PFSK-1 (cell line): ENCODE data around the gene MOB3A.

Experiments
- FOXP2 ChIP-seq: optimal IDR thresholded peaks from 2 replicates; pipeline ENCODE3; 2011; ENCODE audit warnings: borderline replicate concordance, control low read depth, inconsistent platforms; ENCODE audit not compliant: insufficient read depth; ENCODE audit errors: extremely low read length, extremely low read depth
- POLR2AphosphoS5 ChIP-seq: IDR thresholded peaks from 2 replicates; pipeline ENCODE4 v1.6.1; 2012; ENCODE audit warnings: low read depth, mild to moderate bottlenecking, control low read depth, low read length, moderate library complexity
- SIN3A ChIP-seq: IDR thresholded peaks from 2 replicates; pipeline ENCODE4 v1.6.1; 2012; ENCODE audit warnings: mild to moderate bottlenecking, low read length, moderate library complexity, borderline replicate concordance; ENCODE audit not compliant: insufficient read depth
- TAF1 ChIP-seq: IDR thresholded peaks from 2 replicates; pipeline ENCODE4 v1.6.1; 2012; ENCODE audit warnings: low read length, control low read depth, borderline replicate concordance; ENCODE audit not compliant: insufficient read depth
- TF ChIP-seq, protein P1 (sequence below), 2 experiments: IDR thresholded peaks; 2 replicates each; pipeline versions ENCODE4 v1.6.1 to v1.8.0; 2011 to 2012; ENCODE audit warnings: low read depth in 2 of 2, low read length in 2 of 2, control low read depth in 1 of 2, inconsistent platforms in 1 of 2, mild to moderate bottlenecking in 1 of 2, moderate library complexity in 1 of 2; ENCODE audit not compliant: insufficient read depth in 1 of 2

Gene MOB3A

DNA sequence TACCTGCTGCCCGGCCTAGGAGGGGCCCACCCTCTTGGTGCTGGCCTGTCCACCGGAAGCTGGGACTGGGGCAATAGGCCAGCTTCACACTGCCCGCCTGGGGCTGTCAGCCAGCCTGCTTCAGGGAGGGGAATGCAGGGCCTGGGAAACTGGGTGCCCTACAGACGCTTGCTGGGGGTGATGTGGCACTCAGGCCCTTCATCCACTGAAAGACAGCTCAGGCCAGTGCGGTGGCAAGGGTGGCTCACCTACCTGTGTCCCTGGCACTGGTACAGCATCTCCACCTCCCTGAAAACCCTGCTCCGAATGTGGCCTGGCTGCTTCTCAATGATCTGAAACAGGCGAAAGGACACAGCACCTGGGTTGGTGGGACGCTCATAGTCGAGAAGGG is 52.9 kb downstream of the MOB3A start:
- TF ChIP-seq TAF1 (no peak), SIN3A (no peak), FOXP2 (no peak), POLR2AphosphoS5 (no peak)
- TF ChIP-seq, protein P1, sequence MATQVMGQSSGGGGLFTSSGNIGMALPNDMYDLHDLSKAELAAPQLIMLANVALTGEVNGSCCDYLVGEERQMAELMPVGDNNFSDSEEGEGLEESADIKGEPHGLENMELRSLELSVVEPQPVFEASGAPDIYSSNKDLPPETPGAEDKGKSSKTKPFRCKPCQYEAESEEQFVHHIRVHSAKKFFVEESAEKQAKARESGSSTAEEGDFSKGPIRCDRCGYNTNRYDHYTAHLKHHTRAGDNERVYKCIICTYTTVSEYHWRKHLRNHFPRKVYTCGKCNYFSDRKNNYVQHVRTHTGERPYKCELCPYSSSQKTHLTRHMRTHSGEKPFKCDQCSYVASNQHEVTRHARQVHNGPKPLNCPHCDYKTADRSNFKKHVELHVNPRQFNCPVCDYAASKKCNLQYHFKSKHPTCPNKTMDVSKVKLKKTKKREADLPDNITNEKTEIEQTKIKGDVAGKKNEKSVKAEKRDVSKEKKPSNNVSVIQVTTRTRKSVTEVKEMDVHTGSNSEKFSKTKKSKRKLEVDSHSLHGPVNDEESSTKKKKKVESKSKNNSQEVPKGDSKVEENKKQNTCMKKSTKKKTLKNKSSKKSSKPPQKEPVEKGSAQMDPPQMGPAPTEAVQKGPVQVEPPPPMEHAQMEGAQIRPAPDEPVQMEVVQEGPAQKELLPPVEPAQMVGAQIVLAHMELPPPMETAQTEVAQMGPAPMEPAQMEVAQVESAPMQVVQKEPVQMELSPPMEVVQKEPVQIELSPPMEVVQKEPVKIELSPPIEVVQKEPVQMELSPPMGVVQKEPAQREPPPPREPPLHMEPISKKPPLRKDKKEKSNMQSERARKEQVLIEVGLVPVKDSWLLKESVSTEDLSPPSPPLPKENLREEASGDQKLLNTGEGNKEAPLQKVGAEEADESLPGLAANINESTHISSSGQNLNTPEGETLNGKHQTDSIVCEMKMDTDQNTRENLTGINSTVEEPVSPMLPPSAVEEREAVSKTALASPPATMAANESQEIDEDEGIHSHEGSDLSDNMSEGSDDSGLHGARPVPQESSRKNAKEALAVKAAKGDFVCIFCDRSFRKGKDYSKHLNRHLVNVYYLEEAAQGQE (IDR thresholded peaks at IDR 0.05; ENCODE audit: insufficient read depth in 1 of 2, low read depth in 2 of 2, low read length in 2 of 2): no peak

- no peak for TF ChIP-seq TAF1
- TF ChIP-seq FOXP2: no peak
- TF ChIP-seq SIN3A: no peak
- no peak; the same call in 1 of the 2 replicates for TF ChIP-seq POLR2AphosphoS5
- TF ChIP-seq, protein P1 (IDR thresholded peaks at IDR 0.05; ENCODE audit: insufficient read depth in 1 of 2, low read depth in 2 of 2, low read length in 2 of 2): no peak
Observed at GRCh38 chr19:2042485-2043250, 53.5 kb downstream of the MOB3A start.

DNA sequence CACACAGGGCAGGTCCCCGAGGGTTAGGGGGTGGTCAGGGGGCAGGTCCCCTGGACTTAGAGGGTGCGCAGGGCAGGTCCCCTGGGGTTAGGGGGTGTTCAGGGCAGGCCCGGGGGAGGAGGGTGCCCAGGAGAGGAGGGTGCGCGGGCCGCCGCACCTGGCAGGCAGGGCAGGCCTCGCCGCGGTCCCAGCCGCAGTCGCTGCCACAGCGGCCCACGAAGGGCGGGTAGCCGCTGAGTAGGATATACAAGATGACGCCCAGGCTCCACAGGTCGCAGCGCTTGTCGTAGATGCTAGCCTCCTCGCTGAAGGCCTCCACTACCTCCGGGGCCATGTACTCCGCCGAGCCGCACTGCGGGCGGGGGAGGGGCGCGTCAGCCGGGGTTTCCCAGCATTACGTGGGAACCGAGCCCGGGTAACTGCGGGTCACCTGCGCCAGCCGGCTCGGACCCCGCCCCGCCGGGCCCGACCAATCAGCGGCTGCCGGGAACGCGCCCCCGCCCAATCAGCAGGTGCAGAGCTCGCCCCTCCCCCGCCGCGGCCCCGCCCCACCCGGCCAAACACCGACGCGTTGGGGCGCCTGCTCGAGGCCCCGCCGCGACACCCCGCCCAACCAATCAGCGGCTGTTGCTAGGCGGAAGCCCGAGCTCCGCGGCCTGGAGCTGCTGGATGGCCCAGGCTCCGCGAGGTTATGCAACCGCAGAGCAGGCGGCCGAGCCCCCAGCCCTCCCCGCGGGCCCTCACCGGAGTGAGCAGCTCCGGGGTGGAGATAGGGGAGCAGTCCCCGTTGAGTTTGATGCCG is 54.2 kb downstream of the MOB3A start:
- TF ChIP-seq, protein P1 (IDR thresholded peaks at IDR 0.05; ENCODE audit: insufficient read depth in 1 of 2, low read depth in 2 of 2, low read length in 2 of 2): no peak
- peak; percentile 12; the same call in 1 of the 2 replicates for TF ChIP-seq POLR2AphosphoS5

DNA sequence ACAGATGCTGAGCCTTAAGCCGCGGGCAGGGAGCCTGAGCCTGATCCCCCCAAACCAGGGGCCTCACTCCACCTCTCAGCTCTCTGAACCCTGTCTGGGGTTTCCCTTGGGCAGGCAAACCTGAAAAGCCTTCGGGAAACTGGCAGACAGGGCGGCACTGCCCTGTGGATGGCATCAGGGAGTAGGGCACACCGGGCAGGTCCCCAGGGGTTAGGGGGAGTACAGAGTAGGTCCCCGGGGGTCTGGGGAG is 54.8 kb downstream of the MOB3A start:
- TF ChIP-seq SIN3A (no peak), FOXP2 (no peak), TAF1 (no peak), POLR2AphosphoS5 (no peak; the same call in 1 of the 2 replicates)
- TF ChIP-seq, protein P1 (IDR thresholded peaks at IDR 0.05; ENCODE audit: insufficient read depth in 1 of 2, low read depth in 2 of 2, low read length in 2 of 2): no peak
